ENCODE data around the gene REXO1.

REXO1 gene

GRCh38 chr19:1790054-1790792, 58.1 kb downstream of the REXO1 start:
- DNase-seq (ENCODE audit: low read depth) = no peak

- peak; percentile 32 for DNase-seq (ENCODE audit: low read depth)
These were observed 58.8 kb downstream of the REXO1 start for GRCh38 chr19:1789261-1790041.

GRCh38 chr19:1787116-1787515, 61.2 kb downstream of the REXO1 start:
- no peak for DNase-seq (ENCODE audit: low read depth)

GRCh38 chr19:1786668-1787067, 61.6 kb downstream of the REXO1 start:
- DNase-seq (ENCODE audit: low read depth) = no peak

GRCh38 chr19:1785310-1785709, 63.0 kb downstream of the REXO1 start:
- no peak for DNase-seq (ENCODE audit: low read depth)

GRCh38 chr19:1783874-1784273, 64.4 kb downstream of the REXO1 start:
- DNase-seq (ENCODE audit: low read depth) = no peak

- no peak for DNase-seq (ENCODE audit: low read depth)
These were observed 64.9 kb downstream of the REXO1 start for GRCh38 chr19:1783354-1783753.

- DNase-seq (ENCODE audit: low read depth) = no peak
These were observed 65.8 kb downstream of the REXO1 start for GRCh38 chr19:1782521-1782920.

- DNase-seq (ENCODE audit: low read depth) = peak; percentile 53
These were observed 67.9 kb downstream of the REXO1 start for GRCh38 chr19:1780272-1780958.

GRCh38 chr19:1779574-1779973, 68.7 kb downstream of the REXO1 start:
- no peak for DNase-seq (ENCODE audit: low read depth)

GRCh38 chr19:1777149-1777548, 71.1 kb downstream of the REXO1 start:
- DNase-seq (ENCODE audit: low read depth) = no peak

- no peak for DNase-seq (ENCODE audit: low read depth)
These were observed 71.6 kb downstream of the REXO1 start for GRCh38 chr19:1776606-1777147.

GRCh38 chr19:1775951-1776605, 72.2 kb downstream of the REXO1 start:
- no peak for DNase-seq (ENCODE audit: low read depth)

GRCh38 chr19:1774989-1775772, 73.1 kb downstream of the REXO1 start:
- peak; percentile 78 for DNase-seq (ENCODE audit: low read depth)

- DNase-seq (ENCODE audit: low read depth) = peak; percentile 79
These were observed 75.1 kb downstream of the REXO1 start for GRCh38 chr19:1773184-1773583.

- DNase-seq (ENCODE audit: low read depth) = no peak
These were observed 77.3 kb downstream of the REXO1 start for GRCh38 chr19:1770866-1771576.

- no peak for DNase-seq (ENCODE audit: low read depth)
These were observed 78.7 kb downstream of the REXO1 start for GRCh38 chr19:1769645-1769985.

- no peak for DNase-seq (ENCODE audit: low read depth)
These were observed 79.2 kb downstream of the REXO1 start for GRCh38 chr19:1768918-1769644.

GRCh38 chr19:1768248-1768647, 80.0 kb downstream of the REXO1 start:
- DNase-seq (ENCODE audit: low read depth) = peak; percentile 53

- DNase-seq (ENCODE audit: low read depth) = peak; percentile 47
These were observed 80.8 kb downstream of the REXO1 start for GRCh38 chr19:1767464-1767933.
